GM18502 (cell line): ENCODE results near the gene MAP3K3.

ENCODE experiments used
- ATAC-seq: cut with Tn5 transposase; IDR thresholded peaks from one replicate; pipeline ENCODE4 v1.9.1; 2021; ENCODE audit warnings: mild to moderate bottlenecking; ENCODE audit not compliant: unreplicated experiment, poor library complexity

Gene MAP3K3

GRCh38 chr17:63621229-63621683 lies 961 bp upstream of the MAP3K3 start:
- no peak for ATAC-seq

GRCh38 chr17:63622574-63623390 lies 565 bp downstream of the MAP3K3 start:
- peak; percentile 36 for ATAC-seq

- no peak for ATAC-seq
Measured at GRCh38 chr17:63623786-63624530, 1.7 kb downstream of the MAP3K3 start.

GRCh38 chr17:63624531-63624880 lies 2.3 kb downstream of the MAP3K3 start:
- ATAC-seq: no peak

- ATAC-seq: no peak
Measured at GRCh38 chr17:63626551-63627180, 4.4 kb downstream of the MAP3K3 start.

- ATAC-seq: no peak
Measured at GRCh38 chr17:63629627-63630026, 7.4 kb downstream of the MAP3K3 start.

- ATAC-seq: no peak
Measured at GRCh38 chr17:63631062-63631461, 8.8 kb downstream of the MAP3K3 start.

- ATAC-seq: no peak
Measured at GRCh38 chr17:63631626-63632025, 9.4 kb downstream of the MAP3K3 start.

- ATAC-seq: no peak
Measured at GRCh38 chr17:63633742-63634141, 11.5 kb downstream of the MAP3K3 start.

GRCh38 chr17:63634163-63634562 lies 11.9 kb downstream of the MAP3K3 start:
- no peak for ATAC-seq

GRCh38 chr17:63634816-63635215 lies 12.6 kb downstream of the MAP3K3 start:
- ATAC-seq: no peak

- ATAC-seq: no peak
Measured at GRCh38 chr17:63635290-63635689, 13.1 kb downstream of the MAP3K3 start.

- ATAC-seq: no peak
Measured at GRCh38 chr17:63635787-63636186, 13.6 kb downstream of the MAP3K3 start.

GRCh38 chr17:63639125-63639524 lies 16.9 kb downstream of the MAP3K3 start:
- ATAC-seq: no peak

GRCh38 chr17:63640038-63640437 lies 17.8 kb downstream of the MAP3K3 start:
- ATAC-seq: no peak

GRCh38 chr17:63641692-63642448 lies 19.7 kb downstream of the MAP3K3 start:
- no peak for ATAC-seq

- ATAC-seq: no peak
Measured at GRCh38 chr17:63644846-63645245, 22.6 kb downstream of the MAP3K3 start.

GRCh38 chr17:63645775-63646487 lies 23.7 kb downstream of the MAP3K3 start:
- ATAC-seq: peak; percentile 73

GRCh38 chr17:63646488-63646806 lies 24.2 kb downstream of the MAP3K3 start:
- ATAC-seq: peak; percentile 96
